Measurements from ENCODE around the gene IQCE.

GRCh38 chr7:2645274-2645868, 86.6 kb downstream of the IQCE start:
- no peak for TF ChIP-seq CEBPB (IDR thresholded peaks at IDR 0.05; ENCODE audit: low read depth)
- no peak for TF ChIP-seq POLR2AphosphoS5 (IDR thresholded peaks at IDR 0.05; ENCODE audit: low read depth, low read length)
- no peak for TF ChIP-seq EZH2 (IDR thresholded peaks at IDR 0.05)
- TF ChIP-seq RAD21 (IDR thresholded peaks at IDR 0.05; ENCODE audit: low read depth), result no peak
- no peak for TF ChIP-seq ZNF274 (IDR thresholded peaks at IDR 0.05; ENCODE audit: low read depth, low read length)
- no peak for TF ChIP-seq ELF1 (IDR thresholded peaks at IDR 0.05; ENCODE audit: borderline replicate concordance, low read depth)
- TF ChIP-seq, protein P1, sequence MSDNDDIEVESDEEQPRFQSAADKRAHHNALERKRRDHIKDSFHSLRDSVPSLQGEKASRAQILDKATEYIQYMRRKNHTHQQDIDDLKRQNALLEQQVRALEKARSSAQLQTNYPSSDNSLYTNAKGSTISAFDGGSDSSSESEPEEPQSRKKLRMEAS (IDR thresholded peaks at IDR 0.05), result no peak
- TF ChIP-seq, protein P2, sequence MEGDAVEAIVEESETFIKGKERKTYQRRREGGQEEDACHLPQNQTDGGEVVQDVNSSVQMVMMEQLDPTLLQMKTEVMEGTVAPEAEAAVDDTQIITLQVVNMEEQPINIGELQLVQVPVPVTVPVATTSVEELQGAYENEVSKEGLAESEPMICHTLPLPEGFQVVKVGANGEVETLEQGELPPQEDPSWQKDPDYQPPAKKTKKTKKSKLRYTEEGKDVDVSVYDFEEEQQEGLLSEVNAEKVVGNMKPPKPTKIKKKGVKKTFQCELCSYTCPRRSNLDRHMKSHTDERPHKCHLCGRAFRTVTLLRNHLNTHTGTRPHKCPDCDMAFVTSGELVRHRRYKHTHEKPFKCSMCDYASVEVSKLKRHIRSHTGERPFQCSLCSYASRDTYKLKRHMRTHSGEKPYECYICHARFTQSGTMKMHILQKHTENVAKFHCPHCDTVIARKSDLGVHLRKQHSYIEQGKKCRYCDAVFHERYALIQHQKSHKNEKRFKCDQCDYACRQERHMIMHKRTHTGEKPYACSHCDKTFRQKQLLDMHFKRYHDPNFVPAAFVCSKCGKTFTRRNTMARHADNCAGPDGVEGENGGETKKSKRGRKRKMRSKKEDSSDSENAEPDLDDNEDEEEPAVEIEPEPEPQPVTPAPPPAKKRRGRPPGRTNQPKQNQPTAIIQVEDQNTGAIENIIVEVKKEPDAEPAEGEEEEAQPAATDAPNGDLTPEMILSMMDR (IDR thresholded peaks at IDR 0.05 in 2 of 3, conservative IDR thresholded peaks at IDR 0.05 in 1 of 3; ENCODE audit: borderline replicate concordance in 1 of 3, insufficient read depth in 1 of 3, low read depth in 2 of 3, low read length in 2 of 3), result no peak
- TF ChIP-seq, protein P3, sequence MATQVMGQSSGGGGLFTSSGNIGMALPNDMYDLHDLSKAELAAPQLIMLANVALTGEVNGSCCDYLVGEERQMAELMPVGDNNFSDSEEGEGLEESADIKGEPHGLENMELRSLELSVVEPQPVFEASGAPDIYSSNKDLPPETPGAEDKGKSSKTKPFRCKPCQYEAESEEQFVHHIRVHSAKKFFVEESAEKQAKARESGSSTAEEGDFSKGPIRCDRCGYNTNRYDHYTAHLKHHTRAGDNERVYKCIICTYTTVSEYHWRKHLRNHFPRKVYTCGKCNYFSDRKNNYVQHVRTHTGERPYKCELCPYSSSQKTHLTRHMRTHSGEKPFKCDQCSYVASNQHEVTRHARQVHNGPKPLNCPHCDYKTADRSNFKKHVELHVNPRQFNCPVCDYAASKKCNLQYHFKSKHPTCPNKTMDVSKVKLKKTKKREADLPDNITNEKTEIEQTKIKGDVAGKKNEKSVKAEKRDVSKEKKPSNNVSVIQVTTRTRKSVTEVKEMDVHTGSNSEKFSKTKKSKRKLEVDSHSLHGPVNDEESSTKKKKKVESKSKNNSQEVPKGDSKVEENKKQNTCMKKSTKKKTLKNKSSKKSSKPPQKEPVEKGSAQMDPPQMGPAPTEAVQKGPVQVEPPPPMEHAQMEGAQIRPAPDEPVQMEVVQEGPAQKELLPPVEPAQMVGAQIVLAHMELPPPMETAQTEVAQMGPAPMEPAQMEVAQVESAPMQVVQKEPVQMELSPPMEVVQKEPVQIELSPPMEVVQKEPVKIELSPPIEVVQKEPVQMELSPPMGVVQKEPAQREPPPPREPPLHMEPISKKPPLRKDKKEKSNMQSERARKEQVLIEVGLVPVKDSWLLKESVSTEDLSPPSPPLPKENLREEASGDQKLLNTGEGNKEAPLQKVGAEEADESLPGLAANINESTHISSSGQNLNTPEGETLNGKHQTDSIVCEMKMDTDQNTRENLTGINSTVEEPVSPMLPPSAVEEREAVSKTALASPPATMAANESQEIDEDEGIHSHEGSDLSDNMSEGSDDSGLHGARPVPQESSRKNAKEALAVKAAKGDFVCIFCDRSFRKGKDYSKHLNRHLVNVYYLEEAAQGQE (IDR thresholded peaks at IDR 0.05; ENCODE audit: low read depth), result no peak
